Measurements from ENCODE around the gene OLFM1.

GRCh38 chr9:135069558-135070197 is 17.8 kb upstream of the OLFM1 start:
- no peak for TF ChIP-seq CTCF (IDR thresholded peaks at IDR 0.05; ENCODE audit: borderline replicate concordance, extremely low read depth, low read length, poor library complexity, severe bottlenecking)
- TF ChIP-seq EZH2 (IDR thresholded peaks at IDR 0.05; ENCODE audit: borderline replicate concordance, low read depth, low read length, severe bottlenecking): no peak

All from DND-41 (cell line).